Measurements from ENCODE around the gene NKIRAS2.
"Not testable (repeated sequence)": the region's sequence is repeated elsewhere in the genome, so short reads cannot be mapped to it uniquely, and the experiment has no call there.

NKIRAS2 gene

DNA sequence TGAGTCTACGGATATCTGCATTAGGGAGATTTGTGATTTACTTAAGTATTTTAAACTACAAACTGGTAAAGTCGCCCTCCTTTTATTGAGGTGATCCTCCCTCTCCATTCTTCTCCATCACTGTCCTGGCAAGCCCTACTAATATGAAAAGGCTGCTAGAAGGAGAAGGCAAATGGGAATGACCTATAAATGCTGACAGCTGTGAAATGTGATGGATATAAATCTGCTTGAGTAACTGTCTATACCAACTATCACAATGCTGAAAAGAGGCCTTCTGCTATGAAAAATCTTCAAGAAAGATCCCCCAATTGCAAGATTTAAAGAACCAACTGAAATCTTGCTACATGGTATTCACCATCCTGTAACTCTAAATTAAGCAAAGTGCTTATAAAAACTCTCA lies 18.2 kb upstream of the NKIRAS2 start:
- TF ChIP-seq, protein P1, sequence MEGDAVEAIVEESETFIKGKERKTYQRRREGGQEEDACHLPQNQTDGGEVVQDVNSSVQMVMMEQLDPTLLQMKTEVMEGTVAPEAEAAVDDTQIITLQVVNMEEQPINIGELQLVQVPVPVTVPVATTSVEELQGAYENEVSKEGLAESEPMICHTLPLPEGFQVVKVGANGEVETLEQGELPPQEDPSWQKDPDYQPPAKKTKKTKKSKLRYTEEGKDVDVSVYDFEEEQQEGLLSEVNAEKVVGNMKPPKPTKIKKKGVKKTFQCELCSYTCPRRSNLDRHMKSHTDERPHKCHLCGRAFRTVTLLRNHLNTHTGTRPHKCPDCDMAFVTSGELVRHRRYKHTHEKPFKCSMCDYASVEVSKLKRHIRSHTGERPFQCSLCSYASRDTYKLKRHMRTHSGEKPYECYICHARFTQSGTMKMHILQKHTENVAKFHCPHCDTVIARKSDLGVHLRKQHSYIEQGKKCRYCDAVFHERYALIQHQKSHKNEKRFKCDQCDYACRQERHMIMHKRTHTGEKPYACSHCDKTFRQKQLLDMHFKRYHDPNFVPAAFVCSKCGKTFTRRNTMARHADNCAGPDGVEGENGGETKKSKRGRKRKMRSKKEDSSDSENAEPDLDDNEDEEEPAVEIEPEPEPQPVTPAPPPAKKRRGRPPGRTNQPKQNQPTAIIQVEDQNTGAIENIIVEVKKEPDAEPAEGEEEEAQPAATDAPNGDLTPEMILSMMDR (IDR thresholded peaks at IDR 0.05; ENCODE audit: low read depth, low read length), result no peak
- Histone ChIP-seq H3K27me3 (ENCODE audit: insufficient read depth, low read depth, severe bottlenecking) (no peaks in the 10 kb centered on the region), H3K4me3 (ENCODE audit: low read depth, low read length) (no peak overlapping the region), H3K9me3 (ENCODE audit: severe bottlenecking) (no peaks in the 10 kb centered on the region), H3K27ac (no peak overlapping the region), H3K36me3 (peaks cover 80% of the 10 kb centered on the region)
- no peak for DNase-seq

DNA sequence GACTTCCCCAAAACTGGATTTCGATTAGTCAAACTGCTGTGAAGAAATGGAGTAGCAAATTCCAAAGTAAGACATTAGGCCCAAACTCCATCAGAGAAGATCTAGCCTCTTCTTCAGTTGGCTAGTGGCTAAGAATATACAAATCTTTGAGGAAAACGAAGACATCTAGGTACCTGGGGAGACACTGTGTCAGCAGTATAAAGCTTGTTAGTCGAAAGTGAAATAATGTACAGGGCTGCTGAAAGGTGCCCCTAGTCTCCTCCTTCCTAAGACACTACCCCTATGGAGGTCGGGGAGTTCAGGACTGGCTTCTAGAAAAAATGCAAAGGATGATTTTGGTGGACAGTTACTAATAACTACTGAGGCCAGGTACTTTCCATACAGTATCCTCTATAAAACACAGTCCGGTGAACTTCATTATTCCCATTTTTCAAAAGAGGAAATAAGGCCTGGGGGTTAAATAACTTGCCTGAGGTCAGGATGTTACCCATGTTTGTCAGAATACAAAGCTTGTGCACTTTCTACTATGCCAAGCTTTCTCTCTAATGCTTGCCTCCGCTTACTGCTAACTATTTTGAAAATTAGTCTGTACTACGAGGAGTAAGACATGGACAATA lies 17.6 kb upstream of the NKIRAS2 start:
- Histone ChIP-seq H3K4me3 (ENCODE audit: low read depth, low read length) (no peak overlapping the region), H3K36me3 (peaks cover 74% of the 10 kb centered on the region), H3K27me3 (ENCODE audit: insufficient read depth, low read depth, severe bottlenecking) (no peaks in the 10 kb centered on the region), H3K27ac (no peak overlapping the region), H3K9me3 (ENCODE audit: severe bottlenecking) (no peaks in the 10 kb centered on the region)
- TF ChIP-seq, protein P1 (IDR thresholded peaks at IDR 0.05; ENCODE audit: low read depth, low read length), result no peak
- no peak for DNase-seq

DNA sequence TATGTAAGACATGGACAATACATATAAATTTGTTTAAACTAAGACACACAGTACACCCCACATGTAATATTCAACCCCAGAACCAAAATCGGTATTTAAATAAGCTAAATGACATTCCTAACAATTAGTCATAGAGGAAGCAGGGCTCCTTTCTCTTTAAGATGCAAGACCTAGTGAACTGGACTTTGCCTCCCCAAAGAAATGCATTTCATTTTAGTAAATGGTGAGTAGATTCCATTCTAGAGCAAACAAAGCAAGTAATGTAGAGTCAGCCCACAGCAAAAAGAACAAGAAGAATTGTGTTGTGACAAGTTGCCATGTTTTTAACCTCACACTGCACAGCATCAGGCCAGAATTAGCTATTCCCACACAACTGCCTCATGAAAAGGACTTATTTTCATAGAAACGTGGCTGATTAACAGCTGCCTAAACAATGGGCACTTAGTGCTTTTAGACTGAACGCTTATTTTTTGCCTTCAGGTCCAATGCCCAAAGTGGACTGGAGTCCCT lies 17.0 kb upstream of the NKIRAS2 start:
- H3K9me3 ChIP-seq (ENCODE audit: severe bottlenecking), result no peaks in the 10 kb centered on the region
- peaks cover 69% of the 10 kb centered on the region for H3K36me3 ChIP-seq
- TF ChIP-seq, protein P1 (IDR thresholded peaks at IDR 0.05; ENCODE audit: low read depth, low read length), result no peak
- H3K4me3 ChIP-seq (ENCODE audit: low read depth, low read length), result no peak overlapping the region
- no peak overlapping the region for H3K27ac ChIP-seq
- no peak for DNase-seq
- H3K27me3 ChIP-seq (ENCODE audit: insufficient read depth, low read depth, severe bottlenecking), result no peaks in the 10 kb centered on the region

DNA sequence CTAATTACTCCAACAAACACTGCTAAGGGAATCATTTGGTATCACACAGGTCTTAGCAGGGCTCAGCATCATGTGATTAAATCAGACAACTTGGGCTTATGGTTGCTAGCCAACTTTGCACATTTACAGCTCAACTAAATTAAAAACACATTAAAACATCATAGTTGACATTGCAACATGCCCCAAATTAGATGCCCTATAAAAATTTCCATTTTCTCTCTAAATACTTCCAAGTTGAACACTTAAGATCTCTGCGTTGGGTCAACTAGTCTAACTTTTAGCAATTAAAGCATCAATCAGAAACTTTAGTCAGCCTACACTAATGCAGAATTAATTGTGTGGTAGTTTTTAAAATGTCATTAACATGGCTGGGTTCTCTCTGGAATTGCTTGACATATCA lies 14.7 kb upstream of the NKIRAS2 start:
- TF ChIP-seq, protein P1 (IDR thresholded peaks at IDR 0.05; ENCODE audit: low read depth, low read length), result no peak
- no peak for DNase-seq
- Histone ChIP-seq H3K27ac (no peak overlapping the region), H3K36me3 (peaks cover 65% of the 10 kb centered on the region), H3K4me3 (ENCODE audit: low read depth, low read length) (no peak overlapping the region), H3K27me3 (ENCODE audit: insufficient read depth, low read depth, severe bottlenecking) (no peaks in the 10 kb centered on the region), H3K9me3 (ENCODE audit: severe bottlenecking) (no peaks in the 10 kb centered on the region)

DNA sequence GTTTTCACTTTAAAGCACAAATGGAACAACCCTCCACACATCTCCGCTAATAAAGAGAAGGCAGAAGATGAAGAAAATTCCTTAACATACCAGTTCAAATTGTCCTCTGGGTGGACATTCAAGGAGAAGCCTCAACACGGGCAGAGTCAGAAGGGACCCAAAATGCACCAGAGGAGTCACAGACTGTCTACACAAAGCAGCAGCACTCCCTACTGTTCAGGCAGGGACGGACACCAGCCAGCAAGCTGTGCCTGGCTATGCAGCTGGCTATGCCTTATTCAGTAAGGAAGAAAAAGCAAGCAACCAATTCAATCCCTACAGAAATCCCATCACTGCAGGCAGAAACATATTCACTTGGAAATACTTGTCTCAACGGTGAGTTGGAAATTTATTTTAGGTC lies 10.7 kb upstream of the NKIRAS2 start:
- DNase-seq, result peak; percentile 48
- TF ChIP-seq, protein P1 (IDR thresholded peaks at IDR 0.05; ENCODE audit: low read depth, low read length), result peak; percentile 70
- Histone ChIP-seq H3K36me3 (peaks cover 37% of the 10 kb centered on the region), H3K4me3 (ENCODE audit: low read depth, low read length) (no peak overlapping the region), H3K27me3 (ENCODE audit: insufficient read depth, low read depth, severe bottlenecking) (no peaks in the 10 kb centered on the region), H3K27ac (no peak overlapping the region), H3K9me3 (ENCODE audit: severe bottlenecking) (no peaks in the 10 kb centered on the region)

DNA sequence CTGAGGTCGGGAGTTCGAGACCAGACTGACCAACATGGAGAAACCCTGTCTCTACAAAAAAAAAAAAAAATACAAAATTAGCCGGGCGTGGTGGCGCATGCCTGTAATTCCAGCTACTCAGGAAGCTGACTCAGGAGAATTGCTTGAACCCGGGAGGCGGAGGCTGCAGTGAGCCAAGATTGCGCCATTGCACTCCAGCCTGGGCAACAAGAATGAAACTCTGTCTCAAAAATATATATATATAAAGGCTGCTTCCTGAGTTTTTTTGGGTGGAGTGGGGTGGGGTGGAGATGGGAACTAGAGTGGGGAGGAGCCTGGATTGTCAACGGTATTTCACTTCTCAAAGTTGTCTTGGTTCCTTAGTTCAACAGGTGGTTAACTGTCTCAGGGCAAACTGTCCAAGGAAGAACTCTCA lies 9.6 kb upstream of the NKIRAS2 start:
- DNase-seq; H3K4me3 ChIP-seq (ENCODE audit: low read depth, low read length); H3K27me3 ChIP-seq (ENCODE audit: insufficient read depth, low read depth, severe bottlenecking); H3K27ac ChIP-seq; H3K9me3 ChIP-seq (ENCODE audit: severe bottlenecking): not testable (repeated sequence)
- peaks cover 33% of the 10 kb centered on the region for H3K36me3 ChIP-seq
